Endothelial cell of umbilical vein (primary cell): ENCODE results near the gene SOX14. TPM values are rescaled to one million over a fixed set of nuclear protein-coding genes. Genes with fewer than 3 reads are reported as not detected.

Source experiments
- BruUV-seq: library from RNA; stranded (reverse); fragments of 400-500 nt; replicated peaks from 2 replicates; lab custom pipeline; 2021; lab: Mats Ljungman, UMichigan
- CTCF ChIA-PET: fragments of 300-600, 350-600 bp; sonication (Branson Sonifier 250); formaldehyde crosslinking; loops from one replicate; lab custom pipeline; 2021; ENCODE audit warnings: antibody characterized with exemption, inconsistent platforms; lab: Charles Lee
- POLR2A ChIA-PET: fragments of 300-600, 350-600 bp; sonication (Branson Sonifier 250); formaldehyde crosslinking; loops from one replicate; lab custom pipeline; 2021; ENCODE audit warnings: antibody characterized with exemption, inconsistent platforms; lab: Charles Lee
- DNase-seq: peaks from one replicate; pipeline ENCODE4 v3.0.0-alpha.2; 2011; ENCODE audit warnings: low read depth, low spot score
- FAIRE-seq: peaks from 2 replicates; lab custom pipeline; 2011; peaks lifted over from hg19 to GRCh38; lab: Jason Lieb, UNC
- H2AFZ ChIP-seq: 2 replicates; pipeline ENCODE4 v1.6.0; 2012; ENCODE audit warnings: low read depth, low read length, control low read depth, inconsistent platforms
- H3K27ac ChIP-seq: 2 replicates; pipeline ENCODE4 v1.5.1; 2011; ENCODE audit warnings: low read depth, mild to moderate bottlenecking, control low read depth, low read length, moderate library complexity; ENCODE audit not compliant: insufficient read depth
- H3K27me3 ChIP-seq, 2 experiments: 2 replicates each; pipeline versions ENCODE4 v1.6.0 to v1.6.1; 2011; ENCODE audit warnings: low read length in 2 of 2, mixed read lengths in 1 of 2; ENCODE audit not compliant: control insufficient read depth in 2 of 2, insufficient read depth in 2 of 2
- H3K36me3 ChIP-seq, 2 experiments: 2 replicates in 1 of 2; 3 replicates in 1 of 2; pipeline ENCODE4 v1.5.1; 2011; ENCODE audit warnings: low read length in 2 of 2, mild to moderate bottlenecking in 1 of 2, moderate library complexity in 1 of 2; ENCODE audit not compliant: control insufficient read depth in 2 of 2, insufficient read depth in 2 of 2; ENCODE audit errors: extremely low read depth in 1 of 2
- H3K4me1 ChIP-seq: 3 replicates; pipeline ENCODE4 v1.5.1; 2011; ENCODE audit warnings: mild to moderate bottlenecking, low read length; ENCODE audit not compliant: control insufficient read depth, insufficient read depth; ENCODE audit errors: extremely low read depth
- H3K4me2 ChIP-seq: 2 replicates; pipeline ENCODE4 v1.6.1; 2011; ENCODE audit warnings: low read length, control low read depth, mixed read lengths; ENCODE audit not compliant: insufficient read depth
- H3K4me3 ChIP-seq, 3 experiments: fragments of 200-600 bp in 1 of 3; sonication (generic), shearing (Covaris generic) in 1 of 3; replicated peaks in 1 of 3; 2 replicates each; pipeline ENCODE4 v1.5.1; 2011 to 2016; ENCODE audit warnings: control low read depth in 3 of 3, low read length in 3 of 3, mild to moderate bottlenecking in 2 of 3, inconsistent platforms in 1 of 3, low read depth in 1 of 3, moderate library complexity in 1 of 3; ENCODE audit not compliant: insufficient read depth in 1 of 3
- H3K79me2 ChIP-seq: 2 replicates; pipeline ENCODE4 v1.6.0; 2012; ENCODE audit warnings: low read length, inconsistent platforms; ENCODE audit not compliant: control insufficient read depth, insufficient read depth
- H3K9ac ChIP-seq: replicated peaks from 2 replicates; pipeline ENCODE3; 2011; ENCODE audit warnings: low read length, control low read depth; ENCODE audit not compliant: insufficient read depth; ENCODE audit errors: extremely low read depth
- H3K9me1 ChIP-seq: replicated peaks from 3 replicates; pipeline ENCODE4 v1.6.0; 2011; ENCODE audit warnings: mild to moderate bottlenecking, low read length; ENCODE audit not compliant: control insufficient read depth, insufficient read depth; ENCODE audit errors: extremely low read depth
- H3K9me3 ChIP-seq: replicated peaks from 2 replicates; pipeline ENCODE4 v1.5.1; 2012; ENCODE audit warnings: low read length, inconsistent platforms; ENCODE audit not compliant: control insufficient read depth, insufficient read depth
- H4K20me1 ChIP-seq: replicated peaks from 2 replicates; pipeline ENCODE3; 2011; ENCODE audit warnings: mild to moderate bottlenecking, low read length; ENCODE audit not compliant: control insufficient read depth, insufficient read depth; ENCODE audit errors: extremely low read depth
- EZH2 ChIP-seq: IDR thresholded peaks from 2 replicates; pipeline ENCODE4 v1.6.1; 2012; ENCODE audit warnings: borderline replicate concordance, low read depth, mild to moderate bottlenecking, moderate library complexity, low read length, inconsistent platforms; ENCODE audit not compliant: severe bottlenecking
- FOS ChIP-seq: IDR thresholded peaks from 2 replicates; pipeline ENCODE4 v1.6.1; 2011; ENCODE audit warnings: mild to moderate bottlenecking, low read length, moderate library complexity, borderline replicate concordance; ENCODE audit not compliant: insufficient read depth
- GATA2 ChIP-seq: IDR thresholded peaks from 2 replicates; pipeline ENCODE4 v1.7.0; 2011; ENCODE audit warnings: low read depth, mild to moderate bottlenecking, moderate library complexity, mixed read lengths, low read length; ENCODE audit not compliant: insufficient read length, insufficient read depth
- JUN ChIP-seq: IDR thresholded peaks from 2 replicates; pipeline ENCODE4 v1.6.1; 2011; ENCODE audit warnings: borderline replicate concordance, low read depth; ENCODE audit not compliant: insufficient read length, insufficient read depth
- MYC ChIP-seq: IDR thresholded peaks from one replicate; pipeline ENCODE4 v1.6.1; 2011; ENCODE audit warnings: mild to moderate bottlenecking, low read depth, low read length
- POLR2A ChIP-seq: IDR thresholded peaks from 2 replicates; pipeline ENCODE4 v1.6.1; 2012; ENCODE audit warnings: low read depth, mild to moderate bottlenecking, control low read depth, low read length
- POLR2AphosphoS5 ChIP-seq: IDR thresholded peaks from 2 replicates; pipeline ENCODE4 v1.6.1; 2012; ENCODE audit warnings: low read depth, mild to moderate bottlenecking, control low read depth, low read length, moderate library complexity; ENCODE audit not compliant: insufficient read depth
- dilution Hi-C: fragments of 300-500 bp; cut with MboI; formaldehyde crosslinking; loops from one replicate; pipeline ENCODE4 v1.15.0; 2019; ENCODE audit warnings: low sequenced_read_pairs; ENCODE audit not compliant: extremely low pct_ligation_motif_present
- intact Hi-C: fragments of 100-400 bp; cut with micrococcal nuclease; formaldehyde crosslinking; loops from one replicate; pipeline ENCODE4 v1.10.0; 2022
- polyA plus RNA-seq, 4 experiments: library from polyadenylated mRNA; depleted of rRNA in 3 of 4; stranded (reverse) in 3 of 4; unstranded in 1 of 4; fragments of >200 nt; gene quantifications; 2 replicates each; pipeline versions ENCODE4 v1.2.1 to v1.2.3, GENCODE V29; 2011 to 2012; ENCODE audit warnings: missing spikeins in 1 of 4
- total RNA-seq: library from RNA; stranded (reverse); gene quantifications from 2 replicates; pipeline ENCODE4 v1.2.3, GENCODE V29; 2021
- TF ChIP-seq, protein P1 (sequence below), 2 donors: IDR thresholded peaks; 1 replicate in 1 of 2; 2 replicates in 1 of 2; pipeline ENCODE4 v1.5.1; 2011; ENCODE audit warnings: low read length in 2 of 2, mild to moderate bottlenecking in 2 of 2, moderate library complexity in 2 of 2, control low read depth in 1 of 2, inconsistent platforms in 1 of 2, low read depth in 1 of 2; ENCODE audit not compliant: insufficient read depth in 1 of 2; ENCODE audit errors: extremely low read depth in 1 of 2
- TF ChIP-seq, protein P2 (sequence below): IDR thresholded peaks from 2 replicates; pipeline ENCODE4 v1.6.1; 2011; ENCODE audit not compliant: insufficient read depth, insufficient read length

The SOX14 gene
- total and polyA plus RNA-seq, 2 donors (not counting 3 experiments of a cell fraction or from before 2014, with no cell fraction given) = not detected

DNA sequence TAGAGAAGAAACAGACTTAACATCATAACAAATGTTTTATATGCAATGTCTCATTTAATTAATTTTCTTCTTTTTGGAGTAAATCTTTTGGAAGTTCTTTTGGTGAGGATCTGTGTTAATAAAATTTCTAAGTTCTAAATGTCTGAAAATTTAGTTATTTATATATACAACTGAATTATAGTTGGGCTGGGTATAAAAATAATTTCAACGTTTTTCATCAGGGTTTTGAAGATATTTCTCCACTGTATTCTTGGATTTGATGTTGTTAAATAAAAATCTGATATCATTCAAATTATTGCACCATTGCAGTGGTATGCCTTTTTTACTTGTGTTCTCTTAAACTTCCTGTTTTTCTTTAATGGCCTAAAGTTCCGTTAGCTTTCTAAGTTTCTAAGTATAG, 26.9 kb upstream of the SOX14 start:
- FAIRE-seq = no peak
- no peak overlapping the region for H3K27ac ChIP-seq
- H3K4me1 ChIP-seq = no peaks in the 10 kb centered on the region
- no peak overlapping the region for H3K4me2 ChIP-seq
- TF ChIP-seq MYC (no peak), GATA2 (no peak), POLR2AphosphoS5 (no peak), JUN (no peak), FOS (no peak), EZH2 (no peak), POLR2A (no peak)
- TF ChIP-seq, protein P1, sequence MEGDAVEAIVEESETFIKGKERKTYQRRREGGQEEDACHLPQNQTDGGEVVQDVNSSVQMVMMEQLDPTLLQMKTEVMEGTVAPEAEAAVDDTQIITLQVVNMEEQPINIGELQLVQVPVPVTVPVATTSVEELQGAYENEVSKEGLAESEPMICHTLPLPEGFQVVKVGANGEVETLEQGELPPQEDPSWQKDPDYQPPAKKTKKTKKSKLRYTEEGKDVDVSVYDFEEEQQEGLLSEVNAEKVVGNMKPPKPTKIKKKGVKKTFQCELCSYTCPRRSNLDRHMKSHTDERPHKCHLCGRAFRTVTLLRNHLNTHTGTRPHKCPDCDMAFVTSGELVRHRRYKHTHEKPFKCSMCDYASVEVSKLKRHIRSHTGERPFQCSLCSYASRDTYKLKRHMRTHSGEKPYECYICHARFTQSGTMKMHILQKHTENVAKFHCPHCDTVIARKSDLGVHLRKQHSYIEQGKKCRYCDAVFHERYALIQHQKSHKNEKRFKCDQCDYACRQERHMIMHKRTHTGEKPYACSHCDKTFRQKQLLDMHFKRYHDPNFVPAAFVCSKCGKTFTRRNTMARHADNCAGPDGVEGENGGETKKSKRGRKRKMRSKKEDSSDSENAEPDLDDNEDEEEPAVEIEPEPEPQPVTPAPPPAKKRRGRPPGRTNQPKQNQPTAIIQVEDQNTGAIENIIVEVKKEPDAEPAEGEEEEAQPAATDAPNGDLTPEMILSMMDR (IDR thresholded peaks at IDR 0.05; ENCODE audit: extremely low read depth in 1 of 2, insufficient read depth in 1 of 2, low read depth in 1 of 2, low read length in 2 of 2) = no peak
- TF ChIP-seq, protein P2, sequence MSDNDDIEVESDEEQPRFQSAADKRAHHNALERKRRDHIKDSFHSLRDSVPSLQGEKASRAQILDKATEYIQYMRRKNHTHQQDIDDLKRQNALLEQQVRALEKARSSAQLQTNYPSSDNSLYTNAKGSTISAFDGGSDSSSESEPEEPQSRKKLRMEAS = no peak
- ChIA-PET CTCF (no interaction called here), POLR2A (no interaction called here)
- dilution Hi-C loops = no loop called here
- H3K27me3 ChIP-seq = no peaks in the 10 kb centered on the region
- no peak for DNase-seq
- H3K9ac ChIP-seq = no peak overlapping the region
- H3K9me1 ChIP-seq = no peaks in the 10 kb centered on the region
- H3K4me3 ChIP-seq = no peak overlapping the region
- H3K36me3 ChIP-seq = no peaks in the 10 kb centered on the region
- no peaks in the 10 kb centered on the region for H3K79me2 ChIP-seq
- no peaks in the 10 kb centered on the region for H3K9me3 ChIP-seq
- no peak overlapping the region for H2AFZ ChIP-seq
- no peaks in the 10 kb centered on the region for H4K20me1 ChIP-seq
- intact Hi-C loops = no loop called here
- no TSS peak for BruUV-seq
